Stimulated activated naive CD4-positive, alpha-beta T cell treated with Interleukin-2 at 50 U/mL for 16 hours (primary cell): ENCODE results near the gene PCDHGC3.

Experiments used
- DNase-seq: peaks from one replicate; lab custom pipeline; 2025; lab: John Stamatoyannopoulos, UW

Gene PCDHGC3

DNA sequence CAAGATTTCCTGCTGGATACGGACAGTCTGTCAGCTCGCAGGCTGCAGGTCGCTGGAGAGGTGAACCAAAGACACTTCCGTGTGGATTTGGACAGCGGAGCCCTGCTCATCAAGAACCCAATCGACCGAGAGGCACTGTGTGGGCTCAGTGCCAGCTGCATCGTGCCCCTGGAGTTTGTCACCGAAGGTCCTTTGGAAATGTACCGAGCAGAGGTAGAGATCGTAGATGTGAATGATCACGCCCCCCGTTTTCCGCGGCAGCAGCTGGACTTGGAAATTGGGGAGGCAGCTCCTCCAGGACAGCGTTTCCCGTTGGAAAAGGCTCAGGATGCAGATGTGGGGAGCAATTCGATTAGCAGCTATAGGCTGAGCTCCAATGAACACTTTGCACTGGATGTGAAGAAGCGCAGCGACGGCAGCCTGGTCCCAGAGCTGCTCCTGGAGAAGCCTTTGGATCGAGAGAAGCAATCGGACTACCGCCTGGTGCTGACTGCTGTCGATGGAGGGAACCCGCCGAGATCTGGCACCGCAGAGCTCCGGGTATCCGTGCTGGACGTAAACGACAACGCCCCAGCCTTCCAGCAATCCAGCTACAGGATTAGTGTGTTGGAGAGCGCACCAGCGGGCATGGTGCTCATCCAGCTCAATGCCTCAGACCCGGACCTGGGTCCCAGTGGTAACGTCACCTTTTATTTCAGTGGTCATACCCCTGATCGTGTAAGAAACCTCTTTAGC, 9.7 kb downstream of the PCDHGC3 start:
- DNase-seq = no peak

- DNase-seq = no peak
Observed at GRCh38 chr5:141486091-141486490, 10.3 kb downstream of the PCDHGC3 start.

- DNase-seq = no peak
Observed at GRCh38 chr5:141487131-141487530, 11.4 kb downstream of the PCDHGC3 start.

DNA sequence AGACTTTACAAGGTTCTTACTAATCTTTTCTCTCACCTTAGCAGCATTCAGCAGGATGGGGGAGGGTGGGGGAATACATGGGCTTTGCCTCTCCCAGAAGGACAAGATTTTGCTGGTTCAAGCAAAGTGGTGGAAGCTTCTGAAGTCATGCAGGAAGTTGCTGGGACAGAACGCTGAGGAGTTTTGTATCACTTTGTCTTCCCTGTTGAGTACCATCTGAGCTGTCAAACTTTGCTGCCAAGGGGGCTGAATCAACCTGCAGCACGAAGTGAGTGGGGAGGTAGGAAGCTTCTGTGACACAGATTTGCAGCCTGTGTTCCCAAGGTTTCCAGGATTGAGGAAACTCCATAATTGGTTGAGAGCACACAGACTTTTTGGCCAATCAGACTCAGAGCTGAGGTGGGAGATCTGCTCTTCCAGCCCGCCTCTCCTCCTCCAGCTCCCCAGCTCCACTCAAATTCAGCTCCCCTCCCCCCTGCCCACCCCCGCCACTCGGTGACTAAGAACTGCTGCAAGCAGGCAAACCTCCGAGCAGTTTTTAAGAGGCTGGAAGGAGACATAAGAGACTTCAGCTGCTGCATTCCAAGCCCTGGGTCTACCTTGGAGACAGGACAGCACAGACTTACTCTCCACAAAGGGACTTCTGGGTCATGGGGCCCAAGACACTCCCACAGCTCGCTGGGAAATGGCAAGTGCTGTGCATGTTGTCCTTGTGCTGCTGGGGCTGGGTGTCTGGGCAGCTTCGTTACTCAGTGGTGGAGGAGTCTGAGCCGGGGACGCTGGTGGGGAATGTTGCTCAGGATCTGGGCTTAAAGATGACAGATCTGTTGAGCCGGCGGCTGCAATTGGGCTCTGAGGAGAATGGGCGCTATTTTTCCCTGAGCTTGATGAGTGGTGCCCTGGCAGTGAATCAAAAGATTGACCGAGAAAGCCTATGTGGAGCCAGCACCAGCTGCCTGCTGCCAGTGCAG, 13.1 kb downstream of the PCDHGC3 start, which contains the start of gene PCDHGC5:
Gene PCDHGC5, plus strand, starts transcription at position 491 of the 971 bp plus-strand sequence. Its CDS starts 160 bp downstream, at position 651.
- no peak for DNase-seq

DNA sequence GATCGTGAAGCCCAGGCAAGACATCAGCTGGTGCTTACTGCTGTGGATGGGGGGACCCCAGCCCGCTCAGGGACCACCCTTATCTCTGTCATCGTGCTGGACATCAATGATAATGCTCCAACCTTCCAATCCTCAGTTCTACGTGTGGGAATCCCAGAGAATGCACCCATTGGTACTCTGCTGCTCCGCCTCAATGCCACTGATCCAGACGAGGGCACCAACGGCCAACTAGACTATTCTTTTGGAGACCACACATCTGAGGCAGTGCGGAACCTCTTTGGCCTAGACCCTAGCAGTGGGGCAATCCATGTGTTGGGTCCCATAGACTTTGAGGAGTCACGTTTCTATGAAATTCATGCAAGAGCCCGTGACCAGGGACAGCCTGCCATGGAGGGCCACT, 14.1 kb downstream of the PCDHGC3 start:
- no peak for DNase-seq

DNA sequence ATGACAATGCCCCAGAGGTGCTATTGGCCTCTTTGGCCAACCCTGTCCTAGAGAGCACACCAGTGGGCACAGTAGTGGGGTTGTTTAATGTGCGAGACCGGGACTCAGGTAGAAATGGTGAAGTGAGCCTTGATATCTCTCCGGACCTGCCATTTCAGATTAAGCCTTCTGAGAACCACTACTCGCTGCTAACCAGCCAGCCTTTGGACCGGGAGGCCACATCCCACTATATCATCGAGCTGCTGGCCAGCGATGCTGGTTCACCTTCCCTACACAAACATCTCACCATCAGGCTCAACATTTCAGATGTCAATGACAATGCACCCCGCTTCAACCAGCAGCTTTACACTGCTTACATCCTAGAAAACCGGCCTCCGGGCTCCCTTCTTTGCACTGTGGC, 14.5 kb downstream of the PCDHGC3 start:
- no peak for DNase-seq

DNA sequence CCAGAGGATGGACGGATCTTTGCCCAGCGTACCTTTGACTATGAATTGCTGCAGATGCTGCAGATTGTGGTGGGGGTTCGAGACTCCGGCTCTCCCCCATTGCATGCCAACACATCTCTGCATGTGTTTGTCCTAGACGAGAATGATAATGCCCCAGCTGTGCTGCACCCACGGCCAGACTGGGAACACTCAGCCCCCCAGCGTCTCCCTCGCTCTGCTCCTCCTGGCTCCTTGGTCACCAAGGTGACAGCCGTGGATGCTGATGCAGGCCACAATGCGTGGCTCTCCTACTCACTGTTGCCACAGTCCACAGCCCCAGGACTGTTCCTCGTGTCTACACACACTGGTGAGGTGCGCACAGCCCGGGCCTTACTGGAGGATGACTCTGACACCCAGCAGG, 15.0 kb downstream of the PCDHGC3 start:
- DNase-seq = no peak

DNA sequence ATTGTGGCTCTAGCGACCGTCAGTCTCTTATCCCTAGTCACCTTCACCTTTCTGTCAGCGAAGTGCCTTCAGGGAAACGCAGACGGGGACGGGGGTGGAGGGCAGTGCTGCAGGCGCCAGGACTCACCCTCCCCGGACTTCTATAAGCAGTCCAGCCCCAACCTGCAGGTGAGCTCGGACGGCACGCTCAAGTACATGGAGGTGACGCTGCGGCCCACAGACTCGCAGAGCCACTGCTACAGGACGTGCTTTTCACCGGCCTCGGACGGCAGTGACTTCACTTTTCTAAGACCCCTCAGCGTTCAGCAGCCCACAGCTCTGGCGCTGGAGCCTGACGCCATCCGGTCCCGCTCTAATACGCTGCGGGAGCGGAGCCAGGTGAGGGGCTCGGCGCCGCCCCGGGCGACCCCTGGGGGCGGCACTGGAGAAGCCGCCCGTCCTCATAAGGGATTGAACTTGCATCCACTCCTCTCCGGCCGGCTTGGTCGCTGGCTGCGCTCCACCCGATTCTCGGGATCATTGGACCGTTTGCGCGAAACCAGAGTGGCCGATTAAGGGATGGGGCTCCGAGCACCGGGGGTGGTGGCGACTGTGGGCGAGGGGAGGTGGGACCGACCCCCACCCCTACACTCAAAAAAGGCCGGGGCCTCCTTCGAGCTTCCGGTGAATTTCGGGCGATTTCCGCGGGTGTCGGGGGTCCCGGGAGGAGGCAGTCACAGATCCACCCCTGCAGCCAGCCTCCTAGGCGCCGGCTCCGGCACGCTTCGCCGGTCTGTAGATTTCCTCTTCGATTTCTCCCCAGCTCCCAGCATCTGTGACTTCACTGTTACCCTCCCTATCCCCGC, 15.8 kb downstream of the PCDHGC3 start:
- DNase-seq = no peak

DNA sequence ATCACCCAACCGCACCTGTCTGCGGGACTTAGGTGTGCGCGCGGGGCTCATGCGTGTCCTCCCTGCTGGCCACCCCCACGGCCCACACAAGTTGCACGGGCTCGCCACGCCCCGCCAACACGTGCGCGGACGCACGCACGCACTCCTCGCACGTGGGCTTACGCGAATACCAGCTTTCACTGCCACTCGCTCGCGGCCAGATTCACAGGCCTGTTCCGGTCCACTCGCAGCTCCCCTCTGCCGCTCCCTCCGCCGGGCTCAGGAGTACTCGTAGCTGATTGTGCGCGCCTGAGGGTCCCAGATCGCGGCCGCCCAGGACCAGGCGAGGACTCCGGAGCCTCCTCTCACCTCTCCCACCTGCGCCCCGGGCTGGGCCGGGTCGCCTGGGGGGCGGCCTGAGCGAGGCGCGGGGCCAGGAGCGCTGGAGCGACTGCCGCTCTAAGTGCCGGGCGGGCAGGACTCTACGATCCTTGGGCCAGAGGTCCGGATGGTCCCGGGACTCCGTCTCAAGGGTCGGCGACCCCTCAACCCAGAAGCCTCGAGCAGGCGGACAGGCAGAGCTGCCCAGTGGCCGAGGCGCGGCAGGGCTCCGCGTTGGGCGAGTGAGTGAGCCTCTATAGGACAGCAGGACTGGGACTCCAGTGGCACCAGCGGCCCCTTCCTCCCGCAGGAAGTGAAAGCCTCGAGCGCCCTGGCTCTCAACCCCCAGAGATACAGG, 16.6 kb downstream of the PCDHGC3 start:
- DNase-seq = no peak

GRCh38 chr5:141493500-141494422, 18.0 kb downstream of the PCDHGC3 start:
- no peak for DNase-seq

GRCh38 chr5:141494761-141495452, 19.1 kb downstream of the PCDHGC3 start:
- no peak for DNase-seq

- no peak for DNase-seq
Observed at GRCh38 chr5:141495453-141495811, 19.7 kb downstream of the PCDHGC3 start.

GRCh38 chr5:141496038-141496437, 20.3 kb downstream of the PCDHGC3 start:
- DNase-seq = no peak

DNA sequence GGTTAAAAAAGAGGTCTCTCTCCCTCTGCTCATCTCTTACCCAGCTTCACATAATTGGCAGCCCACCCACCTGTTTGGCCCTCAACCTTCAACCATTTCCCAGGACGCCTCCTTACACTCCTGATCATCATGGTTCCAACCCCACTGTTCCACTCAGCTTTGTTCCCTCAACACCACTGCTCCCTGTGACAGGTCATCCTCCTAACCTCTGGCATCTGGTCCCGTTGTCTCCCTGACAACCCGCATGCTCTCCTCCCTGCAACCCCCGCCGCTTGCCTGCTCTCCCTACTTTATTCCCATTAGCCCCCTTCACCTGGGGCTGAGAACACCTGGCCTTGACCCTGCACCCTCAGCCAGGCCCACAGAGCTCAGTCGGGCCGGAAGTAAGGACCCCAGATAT, 26.0 kb downstream of the PCDHGC3 start:
- no peak for DNase-seq

- DNase-seq = no peak
Observed at GRCh38 chr5:141503681-141504080, 27.9 kb downstream of the PCDHGC3 start.

GRCh38 chr5:141504216-141504615, 28.4 kb downstream of the PCDHGC3 start:
- no peak for DNase-seq

- no peak for DNase-seq
Observed at GRCh38 chr5:141506381-141507155, 30.8 kb downstream of the PCDHGC3 start.

DNA sequence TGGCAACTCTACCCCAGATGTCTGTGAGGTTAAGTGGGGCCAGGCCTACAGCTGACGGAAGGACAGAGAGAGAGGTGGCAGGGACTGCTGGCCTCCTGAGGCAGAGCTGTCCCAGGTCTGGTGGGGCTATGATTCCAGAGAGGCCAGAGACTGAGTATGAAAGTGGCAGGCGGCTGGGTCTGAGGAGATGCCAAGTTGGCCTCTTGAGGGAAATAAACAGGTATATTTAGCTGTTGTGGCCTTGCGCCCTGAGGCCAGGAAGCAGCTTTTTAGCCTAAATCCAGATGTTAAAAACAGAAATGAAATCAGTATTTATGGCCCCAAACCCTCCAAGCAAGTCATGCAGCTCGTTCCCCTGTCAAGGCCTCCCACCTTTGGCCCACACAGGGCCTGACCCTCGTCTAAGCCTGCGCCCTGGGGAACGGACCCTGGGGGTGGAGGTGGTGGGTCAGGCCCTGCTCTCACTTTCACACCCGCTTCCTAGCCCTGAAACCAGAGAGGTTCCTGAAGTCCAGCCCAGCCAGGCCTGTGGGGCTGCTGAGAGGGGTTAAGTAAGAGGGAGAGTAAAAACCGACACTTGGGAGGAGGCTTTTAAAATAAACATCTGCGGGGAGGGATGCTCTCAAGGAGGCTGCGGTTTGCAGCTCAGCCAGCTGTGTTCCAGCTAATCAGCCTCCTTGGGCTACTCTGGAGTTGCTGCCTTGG, 31.8 kb downstream of the PCDHGC3 start:
- no peak for DNase-seq
